Hepatocyte (in vitro differentiated cells): ENCODE data around the gene FLT4.

Source experiments
- EZH2 ChIP-seq: fragments of 200-600 bp; sonication (generic); IDR thresholded peaks from 2 replicates; pipeline ENCODE4 v1.6.1; 2016; ENCODE audit warnings: antibody characterized with exemption, mild to moderate bottlenecking, borderline replicate concordance
- TF ChIP-seq, protein P1 (sequence below): fragments of 200-600 bp; sonication (generic); IDR thresholded peaks from 2 replicates; pipeline ENCODE4 v1.5.1; 2016; ENCODE audit warnings: antibody characterized with exemption, mild to moderate bottlenecking; ENCODE audit not compliant: poor library complexity

GRCh38 chr5:180682560-180682959 lies 33.2 kb upstream of the FLT4 start:
- TF ChIP-seq, protein P1, sequence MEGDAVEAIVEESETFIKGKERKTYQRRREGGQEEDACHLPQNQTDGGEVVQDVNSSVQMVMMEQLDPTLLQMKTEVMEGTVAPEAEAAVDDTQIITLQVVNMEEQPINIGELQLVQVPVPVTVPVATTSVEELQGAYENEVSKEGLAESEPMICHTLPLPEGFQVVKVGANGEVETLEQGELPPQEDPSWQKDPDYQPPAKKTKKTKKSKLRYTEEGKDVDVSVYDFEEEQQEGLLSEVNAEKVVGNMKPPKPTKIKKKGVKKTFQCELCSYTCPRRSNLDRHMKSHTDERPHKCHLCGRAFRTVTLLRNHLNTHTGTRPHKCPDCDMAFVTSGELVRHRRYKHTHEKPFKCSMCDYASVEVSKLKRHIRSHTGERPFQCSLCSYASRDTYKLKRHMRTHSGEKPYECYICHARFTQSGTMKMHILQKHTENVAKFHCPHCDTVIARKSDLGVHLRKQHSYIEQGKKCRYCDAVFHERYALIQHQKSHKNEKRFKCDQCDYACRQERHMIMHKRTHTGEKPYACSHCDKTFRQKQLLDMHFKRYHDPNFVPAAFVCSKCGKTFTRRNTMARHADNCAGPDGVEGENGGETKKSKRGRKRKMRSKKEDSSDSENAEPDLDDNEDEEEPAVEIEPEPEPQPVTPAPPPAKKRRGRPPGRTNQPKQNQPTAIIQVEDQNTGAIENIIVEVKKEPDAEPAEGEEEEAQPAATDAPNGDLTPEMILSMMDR = no peak
- TF ChIP-seq EZH2 = no peak
